Ovary (tissue), 9 donors: Measurements from ENCODE around the gene GPR108. TPM values are rescaled to one million over a fixed set of nuclear protein-coding genes. Genes with fewer than 3 reads are reported as not detected.
A peak's percentile ranks its signal among the peaks of the same experiment; 100 is the strongest.
"Not testable (repeated sequence)": the region's sequence is repeated elsewhere in the genome, so short reads cannot be mapped to it uniquely, and the experiment has no call there.

ENCODE experiments used
- DNase-seq, 5 donors: peaks; one replicate each; pipeline ENCODE4 v3.0.0-alpha.2; 2019 to 2020
- H3K27ac ChIP-seq, 2 donors: fragments of 200-600 bp; one replicate each; pipeline versions ENCODE4 v1.5.1 to v1.8.0; 2019 to 2022
- H3K27me3 ChIP-seq: fragments of 200-600 bp; one replicate; pipeline ENCODE4 v1.8.0; 2022
- H3K36me3 ChIP-seq: fragments of 200-600 bp; sonication (generic); one replicate; pipeline ENCODE4 v1.5.1; 2019
- H3K4me1 ChIP-seq: one replicate; pipeline ENCODE4 v1.8.1; 2013; ENCODE audit warnings: mild to moderate bottlenecking, moderate library complexity; ENCODE audit not compliant: insufficient read depth
- H3K4me3 ChIP-seq: fragments of 200-600 bp; sonication (generic); one replicate; pipeline ENCODE4 v1.5.1; 2017
- H3K9me3 ChIP-seq, 2 donors: fragments of 200-600 bp in 1 of 2; sonication (generic) in 1 of 2; one replicate each; pipeline versions ENCODE4 v1.5.1 to v1.8.1; 2013 to 2019; ENCODE audit warnings: mild to moderate bottlenecking in 1 of 2, moderate library complexity in 1 of 2
- CTCF ChIP-seq, 3 donors: fragments of 450-650 bp in 2 of 3; fragments of 200-600 bp in 1 of 3; IDR thresholded peaks; one replicate each; pipeline versions ENCODE4 v1.5.1 to v1.8.0; 2016 to 2022; ENCODE audit warnings: antibody characterized with exemption in 3 of 3, mild to moderate bottlenecking in 1 of 3
- EP300 ChIP-seq: sonication (generic); formaldehyde crosslinking; IDR thresholded peaks from one replicate; pipeline ENCODE4 v1.6.1; 2017; ENCODE audit warnings: antibody characterized with exemption
- POLR2A ChIP-seq: fragments of 450-650 bp; IDR thresholded peaks from one replicate; pipeline ENCODE4 v1.6.1; 2017; ENCODE audit warnings: antibody characterized with exemption, mild to moderate bottlenecking, moderate library complexity
- WGBS, 3 donors: extraction: QIAGEN DNeasy Blood & Tissue Kit in 1 of 3; methylation state at CpG; one replicate each; pipeline versions ENCODE4 v1.1.5 to v1.1.7; 2013 to 2017; 5-methylcytosine and 5-hydroxymethylcytosine counted together
- intact Hi-C, 4 donors: fragments of 100-400 bp; cut with DNase I; formaldehyde crosslinking; loops; one replicate each; pipeline versions ENCODE4 v1.11.0 to v1.15.1; 2022 to 2023
- polyA plus RNA-seq, 2 donors: library from polyadenylated mRNA; stranded (reverse); fragments of 200-250 nt in 1 of 2; fragments of 350-450 nt in 1 of 2; fragmentation: Illumina TruSeq in 1 of 2; extraction: RNeasy Lipid Tissue Mini Kit (QIAGEN cat#74804) in 1 of 2; gene quantifications; one replicate each; pipeline ENCODE4 v1.2.3, GENCODE V29; 2013 to 2014
- total RNA-seq, 7 donors: library from RNA; depleted of rRNA in 2 of 7; stranded (reverse); fragments of >200 nt in 2 of 7; fragmentation: NEBNext Ultra II Directional in 3 of 7; extraction: Animal tissue kit (Norgen Biotek cat#: 25700) in 3 of 7; gene quantifications; one replicate each; pipeline versions ENCODE4 v1.1.0 to v1.2.4, GENCODE V29; 2016 to 2023
- donor health status: DM: no; HTN: no; CAD: no; lungs with moderate emphysema.
- donor health status: DM: no; HTN: no; CAD: no.
- donor health status: Bipolar disorder and iron deficiency.
- donor health status: DM: yes; HTN: yes; CAD: no.
- donor health status: DM: no; HTN: no; CAD: no.
- donor health status: DM: yes; HTN: yes; CAD: no.

GPR108 gene
- total and polyA plus RNA-seq, 9 donors, result 34.0 to 76.6 (median 61.0) TPM

DNA sequence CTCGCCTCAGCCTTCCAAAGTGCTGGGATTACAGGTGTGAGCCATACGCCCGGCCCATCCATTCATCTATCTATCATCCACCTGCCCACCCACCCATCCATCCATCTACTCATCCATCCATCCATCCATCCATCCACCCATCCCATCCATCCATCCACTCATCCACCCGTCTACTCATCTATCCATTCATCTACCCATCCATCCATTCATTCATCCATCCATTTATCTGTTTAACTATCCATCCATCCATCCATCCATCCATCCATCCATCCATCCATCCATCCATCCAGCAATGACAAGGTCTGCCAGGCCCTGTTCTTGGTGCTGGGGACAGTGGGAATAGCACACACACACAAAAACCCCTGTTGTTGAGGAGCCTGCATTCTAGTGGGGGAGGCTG lies 39.6 kb upstream of the GPR108 start:
- 83 to 88% (median 83%) methylated on average over 4 of the region's 4 CpGs for WGBS, 3 donors
- no peaks in the 10 kb centered on the region for H3K27me3 ChIP-seq
- intact Hi-C loops, result no loop called here
- H3K4me3 ChIP-seq, result no peak overlapping the region
- TF ChIP-seq EP300, result no peak
- TF ChIP-seq CTCF (IDR thresholded peaks at IDR 0.05), result no peak
- no peak for TF ChIP-seq POLR2A
- H3K36me3 ChIP-seq, result no peaks in the 10 kb centered on the region
- no peaks in the 10 kb centered on the region for H3K9me3 ChIP-seq
- no peak for DNase-seq
- H3K4me1 ChIP-seq, result no peaks in the 10 kb centered on the region
- H3K27ac ChIP-seq, result no peak overlapping the region

DNA sequence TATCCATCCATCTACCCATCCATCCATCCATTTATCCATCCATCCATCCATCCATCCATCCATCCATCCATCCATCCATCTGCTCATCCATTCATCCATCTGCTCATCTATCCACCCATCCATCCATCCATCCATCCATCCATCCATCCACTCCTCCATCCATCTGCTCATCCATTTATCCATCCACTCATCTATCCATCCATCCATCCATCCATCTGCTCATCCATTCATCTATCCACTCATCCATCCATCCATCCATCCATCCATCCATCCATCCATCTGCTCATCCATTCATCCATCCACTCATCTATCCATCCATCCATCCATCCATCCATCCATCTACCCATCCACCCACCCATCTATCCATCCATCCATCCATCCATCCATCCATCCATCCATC lies 38.7 kb upstream of the GPR108 start:
- H3K9me3 ChIP-seq, H3K27me3 ChIP-seq, DNase-seq, H3K36me3 ChIP-seq, H3K4me3 ChIP-seq, intact Hi-C loops, H3K4me1 ChIP-seq, H3K27ac ChIP-seq: not testable (repeated sequence)

DNA sequence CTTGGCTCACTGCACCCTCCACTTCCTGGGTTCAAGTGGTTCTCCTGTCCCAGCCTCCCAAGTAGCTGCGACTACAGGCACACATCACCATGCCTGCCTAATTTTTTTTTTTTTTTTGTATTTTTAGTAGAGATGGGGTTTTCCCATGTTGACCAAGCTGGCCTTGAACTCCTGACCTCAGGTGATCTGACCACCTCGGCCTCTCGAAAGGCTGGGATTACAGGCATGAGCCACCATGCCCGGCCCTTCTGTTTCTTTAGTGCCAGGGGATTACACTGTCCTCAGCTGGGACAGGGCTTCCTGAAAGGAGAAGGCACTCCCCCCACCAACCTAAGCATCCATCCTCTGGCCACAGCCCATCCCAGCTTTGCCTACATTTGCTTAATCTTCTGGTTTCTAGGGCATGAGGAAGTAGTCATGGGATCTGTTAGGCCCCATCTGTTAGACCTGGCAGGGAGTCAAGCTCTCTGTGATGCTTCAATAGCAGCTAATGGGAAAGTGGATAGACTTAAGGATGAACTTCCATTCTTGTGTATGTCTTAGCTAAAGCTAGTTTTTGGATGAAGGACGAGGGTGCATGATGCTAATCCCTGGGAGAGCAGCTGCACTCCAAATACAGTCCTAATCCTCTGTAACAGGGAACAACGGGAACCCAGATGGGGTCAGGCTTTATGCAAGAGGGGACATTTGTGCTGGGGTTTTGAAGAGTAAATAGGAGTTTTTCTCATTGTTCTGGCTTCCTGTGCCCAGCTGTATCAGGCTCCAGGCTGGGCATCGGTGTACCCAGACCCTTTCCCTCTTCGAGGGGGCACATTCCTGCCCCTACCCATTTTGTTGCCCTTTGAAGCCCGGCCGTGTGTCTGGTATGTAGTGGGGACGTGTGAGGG lies 37.7 kb upstream of the GPR108 start:
- WGBS, 3 donors, result 77 to 83% (median 78%) methylated on average over 11 of the region's 11 CpGs
- Histone ChIP-seq H3K27ac (no peak overlapping the region), H3K36me3 (no peaks in the 10 kb centered on the region), H3K4me1 (no peaks in the 10 kb centered on the region), H3K27me3 (no peaks in the 10 kb centered on the region), H3K4me3 (no peak overlapping the region), H3K9me3 (no peaks in the 10 kb centered on the region)
- no peak for DNase-seq
- intact Hi-C loops, result no loop called here
- TF ChIP-seq EP300, result no peak
- TF ChIP-seq POLR2A, result no peak
- TF ChIP-seq CTCF (IDR thresholded peaks at IDR 0.05), result no peak

- TF ChIP-seq POLR2A, result no peak
- TF ChIP-seq CTCF (IDR thresholded peaks at IDR 0.05), result no peak
- TF ChIP-seq EP300, result no peak
- Histone ChIP-seq H3K9me3 (no peaks in the 10 kb centered on the region), H3K27me3 (no peaks in the 10 kb centered on the region), H3K36me3 (no peaks in the 10 kb centered on the region), H3K4me3 (peak overlapping the region; percentile 10), H3K27ac (no peak overlapping the region), H3K4me1 (no peaks in the 10 kb centered on the region)
- 48 to 57% (median 51%) methylated on average over 7 to 8 of the region's 8 CpGs for WGBS, 3 donors
- intact Hi-C loops, result no loop called here
- DNase-seq, result no peak
Measured at GRCh38 chr19:6773323-6773931, 36.0 kb upstream of the GPR108 start.

DNA sequence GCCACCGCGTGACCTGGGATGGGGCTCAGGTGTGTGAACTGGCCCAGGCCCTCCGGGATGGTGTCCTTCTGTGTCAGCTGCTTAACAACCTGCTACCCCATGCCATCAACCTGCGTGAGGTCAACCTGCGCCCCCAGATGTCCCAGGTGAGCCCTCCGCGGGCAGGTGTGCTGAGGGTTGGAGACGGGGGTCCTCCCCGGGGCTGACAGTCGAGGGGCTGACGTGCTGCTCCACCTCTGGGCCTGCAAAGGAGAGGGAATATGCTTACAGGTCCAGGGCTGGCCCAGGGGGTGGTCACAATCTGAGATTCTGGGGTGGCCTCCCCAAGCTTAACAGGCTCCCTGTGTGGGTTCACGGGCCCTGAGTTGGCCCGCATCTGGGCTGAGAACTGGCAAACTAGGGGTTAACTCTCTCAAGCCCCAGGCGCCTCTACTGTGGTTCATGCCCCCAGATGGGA lies 35.5 kb upstream of the GPR108 start:
- no peaks in the 10 kb centered on the region for H3K36me3 ChIP-seq
- TF ChIP-seq CTCF (IDR thresholded peaks at IDR 0.05) (no peak), EP300 (no peak), POLR2A (no peak)
- WGBS, 3 donors, result 69 to 79% (median 70%) methylated on average over 14 of the region's 14 CpGs
- peak overlapping the region; percentile 10 for H3K4me3 ChIP-seq
- DNase-seq, result no peak
- no peaks in the 10 kb centered on the region for H3K27me3 ChIP-seq
- no peaks in the 10 kb centered on the region for H3K4me1 ChIP-seq
- no peak overlapping the region for H3K27ac ChIP-seq
- no peaks in the 10 kb centered on the region for H3K9me3 ChIP-seq
- intact Hi-C loops, result no loop called here
